K562 (cell line): ENCODE results near the gene ACRBP. TPM values are rescaled to one million over a fixed set of nuclear protein-coding genes. Genes with fewer than 3 reads are reported as not detected.
A peak's percentile ranks its signal among the peaks of the same experiment; 100 is the strongest.

Source experiments
- CTCF ChIP-seq, 3 experiments: IDR thresholded peaks in 2 of 3; conservative IDR thresholded peaks in 1 of 3; 2 replicates each; pipeline ENCODE4 v1.5.1; 2011 to 2012; ENCODE audit warnings: low read length in 3 of 3, mild to moderate bottlenecking in 3 of 3, control low read depth in 2 of 3, improper control_type of control experiment in 1 of 3, inconsistent platforms in 1 of 3, low read depth in 1 of 3, mixed read lengths in 1 of 3, moderate library complexity in 1 of 3; ENCODE audit not compliant: insufficient read depth in 2 of 3
- CTCFL ChIP-seq: IDR thresholded peaks from 2 replicates; pipeline ENCODE4 v1.6.1; 2011; ENCODE audit warnings: borderline replicate concordance, low read depth, mild to moderate bottlenecking, moderate library complexity, low read length; ENCODE audit not compliant: insufficient read depth, poor library complexity, severe bottlenecking
- E2F5 ChIP-seq: sonication (generic); formaldehyde crosslinking; IDR thresholded peaks from 2 replicates; pipeline ENCODE4 v1.8.0; 2022; ENCODE audit warnings: mild to moderate bottlenecking, missing genetic modification reagents
- ELF1 ChIP-seq: fragments of 200-800 bp; sonication (Bioruptor generic); IDR thresholded peaks from 2 replicates; pipeline ENCODE4 v1.6.1; 2016; ENCODE audit warnings: missing genetic modification characterization, missing compliant biosample characterization
- FOXM1 ChIP-seq, 2 experiments: fragments of 450-650 bp in 1 of 2; sonication (generic) in 1 of 2; formaldehyde crosslinking in 1 of 2; IDR thresholded peaks; 2 replicates each; pipeline versions ENCODE4 v1.6.1 to v1.9.0; 2017 to 2022; ENCODE audit warnings: low read depth in 2 of 2, mild to moderate bottlenecking in 2 of 2, missing genetic modification reagents in 1 of 2, moderate library complexity in 1 of 2
- IRF2 ChIP-seq: sonication (generic); formaldehyde crosslinking; IDR thresholded peaks from 2 replicates; pipeline ENCODE4 v1.8.1; 2022; ENCODE audit warnings: mild to moderate bottlenecking, missing genetic modification reagents
- KAT7 ChIP-seq: sonication (generic); formaldehyde crosslinking; IDR thresholded peaks from 2 replicates; pipeline ENCODE4 v1.8.0; 2022; ENCODE audit warnings: missing genetic modification reagents, mild to moderate bottlenecking, borderline replicate concordance
- LEF1 ChIP-seq: fragments of 450-650 bp; IDR thresholded peaks from 2 replicates; pipeline ENCODE4 v1.6.1; 2016; ENCODE audit warnings: mild to moderate bottlenecking
- MAZ ChIP-seq, 2 experiments: fragments of 450-650 bp in 1 of 2; sonication (generic) in 1 of 2; formaldehyde crosslinking; IDR thresholded peaks in 1 of 2; conservative IDR thresholded peaks in 1 of 2; 2 replicates each; pipeline versions ENCODE4 v1.4.0 to v1.5.0; 2020; ENCODE audit warnings: mild to moderate bottlenecking in 1 of 2, missing genetic modification reagents in 1 of 2
- MBD2 ChIP-seq: sonication (generic); IDR thresholded peaks from 2 replicates; pipeline ENCODE4 v1.6.1; 2016; ENCODE audit warnings: low read depth, borderline replicate concordance
- NKRF ChIP-seq: fragments of 450-650 bp; IDR thresholded peaks from 2 replicates; pipeline ENCODE4 v1.6.1; 2016; ENCODE audit warnings: borderline replicate concordance
- NR2C2 ChIP-seq, 2 experiments: fragments of 200-800 bp in 1 of 2; sonication (Bioruptor generic) in 1 of 2; sonication (generic) in 1 of 2; formaldehyde crosslinking in 1 of 2; IDR thresholded peaks; 2 replicates each; pipeline versions ENCODE4 v1.6.1 to v1.8.0; 2016 to 2022; ENCODE audit warnings: mild to moderate bottlenecking in 1 of 2, missing compliant biosample characterization in 1 of 2, missing genetic modification characterization in 1 of 2, missing genetic modification reagents in 1 of 2
- POLR2G ChIP-seq: fragments of 200-400 bp; formaldehyde crosslinking; IDR thresholded peaks from 2 replicates; pipeline ENCODE4 v1.6.1; 2017; ENCODE audit warnings: low read depth, mild to moderate bottlenecking, antibody characterized with exemption, low read length, moderate library complexity
- TAF1 ChIP-seq: IDR thresholded peaks from 2 replicates; pipeline ENCODE4 v1.6.1; 2011; ENCODE audit warnings: mild to moderate bottlenecking, low read length, moderate library complexity; ENCODE audit not compliant: insufficient read depth, control insufficient read depth, severe bottlenecking; ENCODE audit errors: extremely low read depth
- TBL1XR1 ChIP-seq, 2 experiments: IDR thresholded peaks; 2 replicates each; pipeline ENCODE4 v1.6.1; 2012; ENCODE audit warnings: improper control_type of control experiment in 2 of 2, low read length in 2 of 2, mild to moderate bottlenecking in 1 of 2
- U2AF1 ChIP-seq: fragments of 200-400 bp; formaldehyde crosslinking; optimal IDR thresholded peaks from 2 replicates; pipeline ENCODE3; 2017; ENCODE audit warnings: mild to moderate bottlenecking, low read depth, low read length, moderate library complexity
- ZKSCAN3 ChIP-seq: fragments of 250-450 bp; sonication (Bioruptor Pico); IDR thresholded peaks from 2 replicates; pipeline ENCODE4 v1.4.0; 2020
- ZNF354B ChIP-seq: fragments of 250-450 bp; sonication (Bioruptor Pico); IDR thresholded peaks from 2 replicates; pipeline ENCODE4 v1.4.0; 2020
- polyA plus RNA-seq, 8 experiments: library from polyadenylated mRNA; depleted of rRNA in 4 of 8; stranded (reverse) in 5 of 8; unstranded in 3 of 8; fragments of >200 nt; fragmentation: Nextera tagmentation in 2 of 8; fragmentation: Illumina TruSeq in 1 of 8; extraction: Ambion mirVana in 2 of 8; extraction: Trizol in 1 of 8; gene quantifications; 2 replicates each; pipeline versions ENCODE4 v1.2.1 to v1.2.3, GENCODE V29; 2011 to 2014; ENCODE audit warnings: inconsistent platforms in 1 of 8, missing spikeins in 1 of 8
- total RNA-seq, 7 experiments: library from RNA; depleted of rRNA in 6 of 7; stranded (reverse); fragments of >200 nt in 6 of 7; fragmentation: Illumina TruSeq in 2 of 7; extraction: Trizol in 2 of 7; gene quantifications; 2 replicates each; pipeline versions ENCODE4 v1.2.1 to v1.2.3, GENCODE V29; 2011 to 2021; ENCODE audit warnings: low replicate concordance in 1 of 7

The ACRBP gene
- total and polyA plus RNA-seq, 9 of the 15 experiments (the other 6 are each of a cell fraction or from before 2014, with no cell fraction given): 3.1 to 31.8 (median 8.4) TPM

- TF ChIP-seq FOXM1 (IDR thresholded peaks at IDR 0.05; ENCODE audit: low read depth) (peak; percentile 35; the same call in 1 of the 2 replicates), FOXM1 (CRISPR knock-in tag; IDR thresholded peaks at IDR 0.05; ENCODE audit: low read depth) (0 out of 2 replicates have a peak, but pooled peaks have one; percentile 75), CTCFL (peak; percentile 60), NKRF (peak; percentile 50; the same call in 1 of the 2 replicates), TBL1XR1 (IDR thresholded peaks at IDR 0.05; ENCODE audit: low read length in 2 of 2) (no peak; a peak in 2 of 4 replicates), POLR2G (peak; percentile 93), LEF1 (no peak), NR2C2 (CRISPR knock-in tag; IDR thresholded peaks at IDR 0.05) (peak; percentile 97), NR2C2 (tag; IDR thresholded peaks at IDR 0.05) (peak; percentile 99), MBD2 (peak; percentile 83), TAF1 (peak; percentile 58), ZNF354B (no peak), ZKSCAN3 (CRISPR knock-in tag) (no peak), E2F5 (CRISPR knock-in tag) (no peak), CTCF (IDR thresholded peaks at IDR 0.05 in 2 of 3, conservative IDR thresholded peaks at IDR 0.05 in 1 of 3; ENCODE audit: insufficient read depth in 2 of 3, low read depth in 1 of 3, low read length in 3 of 3) (peak in 2 of 3 experiments; percentile 12 to 13; a peak in 1 of 6 replicates), KAT7 (CRISPR knock-in tag) (0 out of 2 replicates have a peak, but pooled peaks have one; percentile 48), IRF2 (CRISPR knock-in tag) (no peak), MAZ (CRISPR knock-in tag; conservative IDR thresholded peaks at IDR 0.05 in 1 of 2, IDR thresholded peaks at IDR 0.05 in 1 of 2) (peak; percentile 93 to 95), ELF1 (tag) (peak; percentile 99), U2AF1 (no peak)
These were observed 42.0 kb upstream of the ACRBP start, which contains the start of gene ZNF384 (continued) for GRCh38 chr12:6688999-6689882.
